CD4-positive, alpha-beta memory T cell (primary cell): ENCODE results near the gene AHI1. TPM values are rescaled to one million over a fixed set of nuclear protein-coding genes. Genes with fewer than 3 reads are reported as not detected.

Experiments used
- CTCF ChIA-PET: fragments of 350-600 bp; sonication (Branson Sonifier 250); formaldehyde crosslinking; loops from one replicate; lab custom pipeline; 2021; ENCODE audit warnings: inconsistent platforms; ENCODE audit not compliant: partially characterized antibody; lab: Charles Lee
- POLR2A ChIA-PET: fragments of 350-600 bp; sonication (Branson Sonifier 250); formaldehyde crosslinking; loops from one replicate; lab custom pipeline; 2021; ENCODE audit not compliant: partially characterized antibody; lab: Charles Lee
- DNase-seq, 5 donors: peaks; one replicate each; pipeline versions ENCODE4 v3.0.0 to v3.0.0-alpha.2; 2020 to 2022; ENCODE audit warnings: mixed read lengths in 1 of 5
- H3K27ac ChIP-seq: one replicate; pipeline ENCODE4 v1.7.0; 2013; ENCODE audit warnings: low read depth, low read length
- H3K27me3 ChIP-seq: 2 replicates; pipeline ENCODE4 v1.7.0; 2013; ENCODE audit warnings: mild to moderate bottlenecking, low read length, moderate library complexity; ENCODE audit not compliant: insufficient read depth
- H3K36me3 ChIP-seq: 2 replicates; pipeline ENCODE4 v1.7.0; 2013; ENCODE audit warnings: mild to moderate bottlenecking, low read length, moderate library complexity; ENCODE audit not compliant: insufficient read depth
- H3K4me1 ChIP-seq: 2 replicates; pipeline ENCODE4 v1.7.0; 2013; ENCODE audit warnings: mild to moderate bottlenecking, low read length, moderate library complexity; ENCODE audit not compliant: insufficient read depth
- H3K4me3 ChIP-seq, 2 donors: one replicate each; pipeline ENCODE4 v1.7.0; 2013; ENCODE audit warnings: low read length in 2 of 2, mild to moderate bottlenecking in 1 of 2
- H3K9me3 ChIP-seq, 2 donors: one replicate each; pipeline ENCODE4 v1.7.0; 2013; ENCODE audit warnings: low read length in 2 of 2, control low read depth in 1 of 2; ENCODE audit not compliant: control insufficient read depth in 1 of 2
- H3K27ac Mint-ChIP-seq, 7 donors: one replicate each; pipeline ENCODE4 v1.8.0; 2020 to 2021; ENCODE audit warnings: mixed read lengths in 7 of 7, mild to moderate bottlenecking in 6 of 7, inconsistent platforms in 3 of 7, moderate library complexity in 3 of 7
- H3K27me3 Mint-ChIP-seq, 2 donors: one replicate each; pipeline ENCODE4 v1.8.0; 2020 to 2021; ENCODE audit warnings: mixed read lengths in 2 of 2
- H3K36me3 Mint-ChIP-seq, 2 donors: one replicate each; pipeline ENCODE4 v1.8.0; 2020 to 2021; ENCODE audit warnings: mixed read lengths in 2 of 2, inconsistent platforms in 1 of 2, mild to moderate bottlenecking in 1 of 2
- H3K4me1 Mint-ChIP-seq, 4 donors: one replicate each; pipeline ENCODE4 v1.8.0; 2020 to 2021; ENCODE audit warnings: mixed read lengths in 4 of 4, mild to moderate bottlenecking in 1 of 4
- H3K4me3 Mint-ChIP-seq, 8 donors: one replicate each; pipeline ENCODE4 v1.8.0; 2020 to 2021; ENCODE audit warnings: mixed read lengths in 8 of 8, mild to moderate bottlenecking in 7 of 8, moderate library complexity in 6 of 8, inconsistent platforms in 3 of 8
- H3K9me3 Mint-ChIP-seq, 8 donors: one replicate each; pipeline ENCODE4 v1.8.0; 2020 to 2021; ENCODE audit warnings: mixed read lengths in 8 of 8, mild to moderate bottlenecking in 5 of 8, inconsistent platforms in 3 of 8, moderate library complexity in 1 of 8
- intact Hi-C: fragments of 100-400 bp; cut with micrococcal nuclease; formaldehyde crosslinking; loops from one replicate; pipeline ENCODE4 v1.15.1; 2023
- polyA plus RNA-seq, 2 donors: library from polyadenylated mRNA; unstranded; fragments of 300-500 nt; fragmentation: Illumina TruSeq; gene quantifications; one replicate each; pipeline ENCODE4 v1.2.3, GENCODE V29; 2021
- total RNA-seq, 2 experiments: library from RNA; stranded (reverse); gene quantifications; one replicate each; pipeline ENCODE4 v1.2.3, GENCODE V29; 2021

The AHI1 gene
- total and polyA plus RNA-seq, 4 experiments from 2014 or later, result 0.59 to 12.8 (median 9.2) TPM

DNA sequence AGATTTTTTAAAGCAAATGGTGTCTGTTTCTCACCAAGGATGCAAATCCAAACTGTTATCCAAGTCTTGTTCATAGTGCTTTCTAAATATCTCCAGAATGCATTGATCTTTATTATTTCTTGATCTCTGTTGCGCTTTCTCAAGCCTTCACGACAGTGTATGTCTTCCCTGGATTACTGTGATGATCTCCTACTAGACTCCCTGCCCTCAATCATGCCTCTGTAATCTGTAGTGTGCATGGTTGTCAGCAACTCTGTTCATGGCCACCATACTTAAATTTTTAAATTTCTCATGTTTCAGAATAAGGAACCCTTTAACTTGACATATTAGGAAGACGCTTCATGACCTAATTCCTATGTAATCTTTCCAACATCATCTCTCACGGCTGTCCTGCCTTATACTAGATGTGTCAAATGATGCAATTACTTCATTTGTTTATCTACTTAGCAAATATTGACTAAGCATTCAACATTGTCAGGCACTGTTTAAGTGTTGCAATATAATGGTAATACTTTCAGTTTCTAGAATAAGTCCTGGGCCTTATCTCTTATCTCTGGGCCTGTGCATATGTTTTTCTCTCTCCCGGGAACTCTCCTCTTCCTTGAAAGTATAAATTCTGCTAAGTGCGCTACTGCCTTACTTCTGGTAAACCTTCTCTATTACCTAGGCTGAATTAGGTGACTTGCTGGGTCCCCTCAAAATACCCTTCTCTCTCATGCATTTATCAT lies 25.6 kb upstream of the AHI1 start:
- no peaks in the 10 kb centered on the region for H3K4me1 ChIP-seq
- ChIA-PET POLR2A (no interaction called here), CTCF (no interaction called here)
- no peaks in the 10 kb centered on the region for H3K27me3 ChIP-seq
- Mint-ChIP-seq H3K4me1 (no peaks in the 10 kb centered on the region), H3K4me3 (no peak overlapping the region), H3K9me3 (peaks cover 0 to 3% (median 0%) of the 10 kb centered on the region in 8 donors), H3K27ac (no peak overlapping the region), H3K36me3 (no peaks in the 10 kb centered on the region), H3K27me3 (peaks cover 0 to 1% of the 10 kb centered on the region in 2 donors)
- H3K36me3 ChIP-seq, result no peaks in the 10 kb centered on the region
- intact Hi-C loops, result no loop called here
- no peak overlapping the region for H3K27ac ChIP-seq
- H3K9me3 ChIP-seq, result no peaks in the 10 kb centered on the region
- no peak for DNase-seq
- H3K4me3 ChIP-seq, result no peak overlapping the region

DNA sequence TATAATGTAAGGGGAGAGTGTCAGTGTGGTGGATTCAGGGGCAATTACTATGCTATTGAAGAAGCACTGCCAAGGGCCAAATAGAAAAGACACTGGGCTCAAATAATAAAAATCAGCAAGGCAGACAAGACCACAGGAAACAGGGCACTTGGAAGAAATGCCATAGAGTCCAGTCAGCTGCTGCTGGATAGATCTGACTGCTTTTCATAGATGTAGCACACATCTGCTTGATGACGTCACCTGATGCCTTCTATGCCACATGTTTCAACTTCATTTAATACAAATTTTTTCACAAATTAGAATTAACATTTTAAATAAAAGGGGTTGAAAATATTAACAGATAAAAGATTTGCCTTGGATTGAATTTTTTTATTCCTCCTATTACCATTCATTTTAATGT lies 23.9 kb upstream of the AHI1 start:
- Histone ChIP-seq H3K27me3 (no peaks in the 10 kb centered on the region), H3K9me3 (no peaks in the 10 kb centered on the region), H3K4me3 (no peak overlapping the region), H3K4me1 (no peaks in the 10 kb centered on the region), H3K27ac (no peak overlapping the region), H3K36me3 (no peaks in the 10 kb centered on the region)
- H3K4me1 Mint-ChIP-seq, result no peaks in the 10 kb centered on the region
- H3K27me3 Mint-ChIP-seq, result peaks cover 0 to 1% of the 10 kb centered on the region in 2 donors
- no peak for DNase-seq
- H3K36me3 Mint-ChIP-seq, result no peaks in the 10 kb centered on the region
- CTCF ChIA-PET, result no interaction called here
- no peak overlapping the region for H3K4me3 Mint-ChIP-seq
- POLR2A ChIA-PET, result no interaction called here
- intact Hi-C loops, result no loop called here
- no peak overlapping the region for H3K27ac Mint-ChIP-seq
- H3K9me3 Mint-ChIP-seq, result peaks cover 0 to 7% (median 0%) of the 10 kb centered on the region in 8 donors

DNA sequence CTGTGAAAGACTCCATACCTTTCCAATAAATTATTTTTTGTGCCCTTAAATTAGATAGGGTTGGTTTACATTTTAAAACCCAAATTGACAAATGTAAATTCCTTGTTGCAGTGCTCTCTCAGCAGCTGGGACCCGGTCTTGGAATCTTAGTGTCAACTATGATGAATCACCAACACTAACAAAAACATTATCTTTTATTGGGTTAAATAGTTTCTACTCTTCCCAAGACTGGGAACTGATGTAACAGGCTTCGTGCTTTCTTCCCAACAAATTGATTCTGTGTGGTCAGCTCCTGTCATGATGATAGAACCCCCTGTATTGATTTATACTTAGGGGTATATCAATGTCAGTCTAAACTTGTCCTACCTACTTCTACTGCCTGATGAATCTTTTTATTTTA lies 23.2 kb upstream of the AHI1 start:
- Mint-ChIP-seq H3K4me3 (no peak overlapping the region), H3K4me1 (no peaks in the 10 kb centered on the region), H3K36me3 (no peaks in the 10 kb centered on the region), H3K9me3 (peaks cover 0 to 7% (median 0%) of the 10 kb centered on the region in 8 donors), H3K27me3 (peaks cover 0 to 1% of the 10 kb centered on the region in 2 donors), H3K27ac (no peak overlapping the region)
- ChIA-PET CTCF (interaction anchor here (1.3 to 1.5 kb wide), 2 partner anchors 15 to 706 kb away, joined by 3 to 5 read pairs; no protein-coding TSS in a partner anchor), POLR2A (no interaction called here)
- Histone ChIP-seq H3K36me3 (no peaks in the 10 kb centered on the region), H3K27me3 (no peaks in the 10 kb centered on the region), H3K9me3 (no peaks in the 10 kb centered on the region), H3K27ac (no peak overlapping the region), H3K4me1 (no peaks in the 10 kb centered on the region), H3K4me3 (no peak overlapping the region)
- DNase-seq, result no peak
- intact Hi-C loops, result no loop called here

DNA sequence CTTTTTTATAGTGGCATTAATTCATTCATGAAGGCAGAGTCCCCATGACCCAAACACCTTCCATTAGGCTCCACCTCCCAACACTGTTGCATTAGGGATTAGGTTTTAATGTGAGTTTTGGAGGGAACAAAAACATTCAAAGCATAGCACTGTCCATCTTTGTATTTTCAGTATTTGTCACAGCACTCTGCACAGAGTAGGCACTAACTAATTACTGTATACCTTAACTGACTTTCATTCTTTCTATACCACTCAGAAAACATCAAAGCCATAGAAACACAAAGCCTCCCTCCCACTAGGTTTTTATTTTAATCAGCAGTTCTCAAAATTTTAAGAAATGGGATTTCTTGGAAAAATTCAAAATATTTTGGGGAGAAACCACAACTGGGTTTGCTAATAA lies 21.8 kb upstream of the AHI1 start:
- ChIA-PET POLR2A (no interaction called here), CTCF (interaction anchor here (1.3 to 1.5 kb wide), 2 partner anchors 16 to 707 kb away, joined by 3 to 5 read pairs; no protein-coding TSS in a partner anchor)
- Histone ChIP-seq H3K9me3 (no peaks in the 10 kb centered on the region), H3K27me3 (no peaks in the 10 kb centered on the region), H3K27ac (no peak overlapping the region), H3K4me1 (no peaks in the 10 kb centered on the region), H3K36me3 (no peaks in the 10 kb centered on the region), H3K4me3 (no peak overlapping the region)
- DNase-seq, result no peak
- no peak overlapping the region for H3K4me3 Mint-ChIP-seq
- H3K4me1 Mint-ChIP-seq, result no peaks in the 10 kb centered on the region
- no peaks in the 10 kb centered on the region for H3K36me3 Mint-ChIP-seq
- no peak overlapping the region for H3K27ac Mint-ChIP-seq
- intact Hi-C loops, result no loop called here
- peaks cover 0 to 1% of the 10 kb centered on the region in 2 donors for H3K27me3 Mint-ChIP-seq
- H3K9me3 Mint-ChIP-seq, result peaks cover 0 to 7% (median 0%) of the 10 kb centered on the region in 8 donors

DNA sequence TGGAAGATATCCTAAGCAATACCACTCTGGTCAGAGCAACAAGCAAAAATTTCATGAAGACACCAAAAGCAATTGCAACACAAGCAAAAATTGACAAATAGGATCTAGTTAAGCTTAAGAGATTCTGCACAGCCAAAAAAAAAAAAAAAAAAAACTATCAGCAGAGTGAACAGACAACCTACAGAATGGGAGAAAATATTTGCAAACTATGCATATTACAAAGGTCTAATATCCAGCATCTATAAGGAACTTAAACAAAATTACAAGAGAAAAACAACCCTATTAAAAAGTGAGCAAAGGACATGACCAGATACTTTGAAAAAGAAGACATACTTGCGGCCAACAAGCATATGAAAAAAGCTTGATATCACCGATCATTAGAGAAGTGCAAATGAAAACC lies 20.0 kb upstream of the AHI1 start:
- Mint-ChIP-seq H3K27ac (no peak overlapping the region), H3K27me3 (peaks cover 1 to 2% of the 10 kb centered on the region in 2 donors), H3K36me3 (no peaks in the 10 kb centered on the region), H3K4me3 (no peak overlapping the region), H3K4me1 (no peaks in the 10 kb centered on the region), H3K9me3 (peaks cover 0 to 7% (median 0%) of the 10 kb centered on the region in 8 donors)
- POLR2A ChIA-PET, result no interaction called here
- Histone ChIP-seq H3K27ac (no peak overlapping the region), H3K4me1 (no peaks in the 10 kb centered on the region), H3K36me3 (no peaks in the 10 kb centered on the region), H3K27me3 (no peaks in the 10 kb centered on the region), H3K4me3 (no peak overlapping the region), H3K9me3 (no peaks in the 10 kb centered on the region)
- no peak for DNase-seq
- CTCF ChIA-PET, result no interaction called here
- intact Hi-C loops, result no loop called here

DNA sequence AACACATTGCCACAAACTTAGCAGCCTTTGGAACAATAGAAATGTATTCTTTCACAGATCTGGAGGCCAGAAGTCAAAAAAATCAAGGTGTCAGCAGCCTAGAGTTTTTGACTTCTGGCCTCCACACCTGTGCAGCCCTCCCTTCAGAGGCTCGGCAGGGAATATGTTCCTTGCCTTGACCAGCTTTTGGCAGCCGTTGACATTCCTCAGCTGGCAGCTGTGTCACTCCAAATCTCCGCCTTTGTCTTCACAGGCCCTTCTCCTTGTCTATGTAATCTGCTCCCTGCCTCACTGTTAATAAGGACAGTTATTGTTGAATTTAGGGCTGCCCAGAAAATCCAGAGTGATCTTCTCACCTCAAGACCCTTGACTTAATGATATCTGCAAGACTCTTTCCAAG lies 17.2 kb upstream of the AHI1 start:
- ChIA-PET POLR2A (no interaction called here), CTCF (interaction anchor here (1.6 kb wide), 1 partner anchor 711 kb away, joined by 4 read pairs; no protein-coding TSS in a partner anchor)
- Histone ChIP-seq H3K27ac (no peak overlapping the region), H3K9me3 (no peaks in the 10 kb centered on the region), H3K4me1 (no peaks in the 10 kb centered on the region), H3K36me3 (no peaks in the 10 kb centered on the region), H3K4me3 (no peak overlapping the region), H3K27me3 (no peaks in the 10 kb centered on the region)
- Mint-ChIP-seq H3K27me3 (peaks cover 0 to 2% of the 10 kb centered on the region in 2 donors), H3K36me3 (no peaks in the 10 kb centered on the region), H3K27ac (no peak overlapping the region), H3K9me3 (peaks cover 0 to 7% (median 0%) of the 10 kb centered on the region in 8 donors), H3K4me3 (no peak overlapping the region), H3K4me1 (no peaks in the 10 kb centered on the region)
- DNase-seq, result no peak
- intact Hi-C loops, result no loop called here

DNA sequence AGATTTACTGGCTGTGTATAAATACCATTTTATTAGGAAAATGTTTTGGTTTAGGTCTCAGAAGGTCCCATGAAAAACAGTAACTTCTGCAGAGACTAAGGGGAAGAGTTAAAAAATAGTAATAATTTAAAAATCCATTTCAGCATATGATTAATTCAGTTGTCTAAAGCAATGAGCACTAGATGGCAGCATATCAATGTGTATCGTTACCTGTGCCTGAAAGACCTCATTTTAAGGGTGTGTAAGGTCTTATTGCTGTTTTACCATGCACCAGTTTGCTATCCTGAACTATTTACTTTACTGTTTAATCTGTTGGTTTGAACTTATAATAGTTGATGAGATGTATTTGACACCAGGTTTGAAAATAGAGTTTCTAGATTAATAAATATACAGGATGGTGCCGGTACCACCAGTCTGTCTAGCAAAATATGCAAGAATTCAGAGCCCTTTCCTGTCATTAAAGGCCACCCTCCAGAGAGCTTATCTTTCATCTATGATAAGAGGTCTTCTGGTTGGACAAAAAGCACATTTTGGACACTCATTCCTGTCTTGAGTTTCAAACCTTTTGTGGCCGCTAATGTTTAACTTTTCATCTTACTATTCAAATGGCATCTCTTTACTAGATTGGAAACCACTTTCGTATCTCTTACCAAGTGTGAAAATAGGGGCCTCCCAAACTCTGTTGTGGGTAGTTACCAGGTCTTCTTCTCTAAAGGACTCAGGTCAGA lies 8.9 kb upstream of the AHI1 start:
- Histone ChIP-seq H3K27me3 (no peaks in the 10 kb centered on the region), H3K4me3 (no peak overlapping the region), H3K4me1 (no peaks in the 10 kb centered on the region), H3K27ac (no peak overlapping the region), H3K9me3 (no peaks in the 10 kb centered on the region), H3K36me3 (no peaks in the 10 kb centered on the region)
- Mint-ChIP-seq H3K27me3 (no peaks in the 10 kb centered on the region), H3K27ac (no peak overlapping the region), H3K36me3 (no peaks in the 10 kb centered on the region), H3K4me1 (peaks cover 0 to 5% (median under 1%) of the 10 kb centered on the region in 4 donors), H3K4me3 (peak overlapping the region in 3 of 8 donors; percentile 13 to 39 (median 20)), H3K9me3 (no peaks in the 10 kb centered on the region)
- ChIA-PET CTCF (interaction anchor here (1.2 to 4.7 kb wide), 9 partner anchors 8 to 811 kb away, joined by 3 to 41 read pairs (median 7); no protein-coding TSS in a partner anchor), POLR2A (interaction anchor here (1.1 to 2.2 kb wide), 2 partner anchors 8 to 720 kb away, joined by 5 to 7 read pairs; no protein-coding TSS in a partner anchor)
- peak; percentile 39 to 46 (median 40) for DNase-seq
- intact Hi-C loops, result loop anchor here (1.0 kb wide), 3 partner anchors 403 to 744 kb away; partner anchors contain the start of gene MTFR2
